ENCODE data around the gene IFT122.

Gene IFT122

DNA sequence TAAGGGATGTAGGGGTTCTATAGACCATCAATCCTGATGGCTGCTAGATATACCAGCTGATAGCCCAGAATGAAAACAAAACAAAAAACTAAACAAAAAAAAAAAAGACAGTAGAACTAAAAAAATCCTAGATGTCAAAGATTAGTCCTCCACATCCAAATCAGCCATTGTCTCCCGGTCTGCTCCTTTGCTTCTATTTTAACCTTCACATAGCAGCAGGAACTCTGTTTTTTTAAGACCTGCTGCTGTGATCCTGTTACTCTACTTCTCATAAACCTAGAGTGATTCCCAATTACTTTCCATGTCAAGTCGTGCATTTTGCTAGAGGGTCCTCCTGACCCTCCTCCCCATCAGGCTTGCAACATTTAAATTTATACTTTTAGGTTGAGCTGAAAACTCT lies 2.5 kb downstream of the IFT122 start:
- DNase-seq: no peak

DNA sequence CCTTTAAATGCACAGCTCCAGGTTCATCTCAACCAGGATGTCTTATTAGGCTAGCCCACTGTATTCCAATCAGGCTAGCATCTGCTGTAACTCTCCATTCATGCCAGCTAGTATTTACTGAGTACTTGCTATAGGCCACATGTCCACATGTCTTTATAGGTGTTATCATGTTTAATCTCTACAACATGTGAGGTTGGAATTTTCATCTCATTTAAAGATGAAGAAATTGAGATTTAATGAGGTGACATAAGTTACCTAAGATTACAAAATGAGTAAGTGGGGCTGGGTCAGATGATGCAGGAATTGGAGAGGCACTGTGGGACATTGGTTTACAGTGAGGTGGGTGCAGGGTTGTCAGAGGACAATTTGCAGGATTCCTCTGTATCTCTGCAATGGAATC lies 2.9 kb downstream of the IFT122 start:
- DNase-seq: no peak

DNA sequence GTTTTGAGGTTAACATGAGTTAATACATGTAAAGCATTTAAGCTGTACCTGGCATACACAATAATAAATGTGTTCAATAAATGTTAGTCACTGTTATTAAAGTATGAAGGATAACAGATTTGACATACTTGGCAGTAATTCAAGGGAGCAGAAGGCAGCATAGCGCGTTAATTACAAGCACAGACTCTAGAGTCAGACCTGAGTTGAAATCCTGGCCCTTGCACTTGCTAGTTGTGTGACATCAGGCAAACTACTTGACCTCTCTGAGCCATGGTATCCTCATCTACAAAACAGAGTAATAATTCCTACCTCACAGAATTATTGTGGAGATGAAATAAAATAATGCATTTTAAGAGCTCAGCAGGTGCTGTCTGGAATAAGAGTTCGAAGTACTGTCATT lies 5.4 kb downstream of the IFT122 start:
- no peak for DNase-seq

DNA sequence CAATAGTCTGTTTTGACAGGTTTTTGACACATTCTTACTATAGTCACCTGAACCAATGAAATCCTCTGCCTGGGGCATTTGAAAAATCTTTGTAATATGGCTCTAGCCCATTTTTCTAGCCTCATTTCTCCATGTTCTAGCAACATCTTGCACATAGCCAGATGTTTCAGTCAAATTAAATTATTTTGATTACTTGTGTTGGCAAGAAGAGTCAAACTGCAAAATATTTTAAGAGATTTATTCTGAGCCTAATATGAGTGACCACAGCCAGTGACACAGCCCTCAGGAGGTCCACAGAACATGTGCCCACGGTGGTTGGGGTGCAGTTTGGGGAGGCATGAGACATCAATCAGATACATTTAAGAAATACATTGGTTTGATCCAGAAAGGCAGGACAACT lies 6.9 kb downstream of the IFT122 start:
- DNase-seq: no peak

DNA sequence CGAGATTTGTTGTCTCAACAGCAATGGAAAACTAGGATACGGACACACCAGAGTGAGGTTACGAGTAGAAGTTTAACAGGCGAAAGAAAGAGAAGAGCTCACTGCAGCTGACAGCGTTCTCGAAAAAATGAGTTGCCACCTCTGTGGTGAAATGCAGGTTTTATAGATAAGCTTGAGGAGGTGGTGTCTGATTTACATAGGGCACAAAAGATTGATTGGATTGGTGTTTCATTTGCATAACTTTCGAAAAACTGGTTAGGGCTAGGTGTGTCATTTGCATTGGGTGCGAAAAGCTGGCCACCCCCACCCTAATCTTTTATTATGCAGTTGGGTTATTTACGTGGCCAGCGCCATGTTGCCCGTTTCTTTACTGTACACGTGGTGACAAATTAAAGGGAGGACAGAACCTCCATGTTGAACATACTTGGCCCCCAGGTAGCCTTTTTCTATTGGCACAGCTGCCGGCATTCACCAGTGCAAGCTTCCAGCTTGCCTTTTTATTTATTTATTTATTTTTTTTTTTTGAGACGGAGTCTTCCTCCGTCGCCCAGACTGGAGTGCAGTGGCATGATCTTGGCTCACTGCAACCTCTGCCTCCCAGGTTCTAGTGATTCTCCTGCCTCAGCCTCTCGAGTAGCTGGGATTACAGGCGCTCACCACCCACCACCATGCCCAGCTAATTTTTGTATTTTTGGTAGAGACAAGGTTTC lies 8.3 kb downstream of the IFT122 start:
- no peak for DNase-seq

DNA sequence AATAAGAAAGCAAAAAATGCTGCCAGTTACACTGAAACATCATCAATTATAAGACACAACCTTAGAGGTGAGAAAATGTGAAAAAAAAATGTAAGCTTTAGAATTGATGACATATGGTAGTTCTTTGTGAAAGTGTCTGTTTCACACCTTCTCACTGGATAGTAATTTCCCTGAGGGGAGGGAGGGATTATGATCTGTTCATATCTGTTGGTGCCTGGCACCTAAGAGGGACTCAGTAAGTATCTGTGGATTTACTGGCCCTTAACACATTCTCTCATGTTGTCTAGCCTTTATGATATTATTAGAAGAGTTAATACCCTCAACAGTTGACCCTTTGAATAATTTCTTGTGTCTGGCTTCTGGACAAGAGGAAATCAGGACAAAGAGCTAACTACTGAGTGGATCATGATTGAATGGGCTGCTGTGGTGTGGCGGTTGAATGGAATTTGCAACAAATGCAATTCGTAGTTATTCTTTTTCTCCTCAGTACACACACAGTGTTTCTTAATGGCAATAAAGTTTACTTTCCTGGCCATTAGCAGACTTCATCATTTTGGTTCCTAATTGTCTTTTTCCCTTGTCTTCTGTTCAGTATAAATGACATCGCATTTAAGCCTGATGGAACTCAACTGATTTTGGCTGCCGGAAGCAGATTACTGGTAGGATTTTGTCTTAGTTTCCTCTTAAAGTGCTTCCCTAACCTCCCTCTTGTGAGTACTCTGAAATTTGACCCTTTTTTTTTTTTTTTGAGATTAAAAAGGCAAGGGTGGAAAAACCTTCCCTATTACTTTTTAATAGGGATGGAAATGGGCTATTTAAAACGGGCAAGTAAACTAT lies 9.5 kb downstream of the IFT122 start:
- DNase-seq: no peak

DNA sequence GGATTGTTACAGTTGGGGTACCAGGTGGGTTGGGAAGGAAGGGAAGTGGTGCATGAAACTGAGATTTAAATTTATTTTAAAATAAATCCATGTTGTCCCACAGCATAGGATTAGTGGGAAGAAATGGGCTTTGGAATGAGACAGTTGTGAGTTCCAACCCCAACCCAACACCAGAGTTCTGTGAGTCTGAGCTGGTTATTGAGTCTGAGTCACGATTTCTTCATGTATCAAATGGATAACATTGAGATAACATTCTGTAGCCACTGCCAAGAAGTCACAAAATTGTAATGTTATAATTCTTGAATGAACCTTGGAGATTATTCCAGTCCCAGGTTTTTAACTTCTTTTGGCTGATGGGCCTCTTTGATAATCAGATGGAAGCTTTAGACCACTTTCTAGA lies 13.7 kb downstream of the IFT122 start:
- DNase-seq: no peak

DNA sequence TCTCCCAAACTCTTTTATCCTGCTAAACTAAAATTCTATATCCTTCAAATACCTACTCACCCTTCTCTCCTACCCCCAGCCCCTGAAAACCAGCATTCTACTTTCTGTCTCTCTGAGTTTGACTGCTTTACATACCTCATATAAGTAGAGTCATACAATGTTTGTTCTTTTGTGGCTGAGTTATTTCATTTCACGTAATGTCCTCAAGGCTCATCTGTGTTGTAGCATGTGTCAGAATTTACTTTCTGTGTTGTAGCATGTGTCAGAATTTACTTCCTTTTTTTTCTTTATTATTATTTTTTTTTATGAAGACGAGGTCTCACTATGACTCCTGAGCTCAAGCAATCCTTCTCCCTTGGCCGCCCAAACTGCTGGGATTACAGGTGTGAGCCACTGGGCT lies 20.1 kb downstream of the IFT122 start:
- DNase-seq: no peak

DNA sequence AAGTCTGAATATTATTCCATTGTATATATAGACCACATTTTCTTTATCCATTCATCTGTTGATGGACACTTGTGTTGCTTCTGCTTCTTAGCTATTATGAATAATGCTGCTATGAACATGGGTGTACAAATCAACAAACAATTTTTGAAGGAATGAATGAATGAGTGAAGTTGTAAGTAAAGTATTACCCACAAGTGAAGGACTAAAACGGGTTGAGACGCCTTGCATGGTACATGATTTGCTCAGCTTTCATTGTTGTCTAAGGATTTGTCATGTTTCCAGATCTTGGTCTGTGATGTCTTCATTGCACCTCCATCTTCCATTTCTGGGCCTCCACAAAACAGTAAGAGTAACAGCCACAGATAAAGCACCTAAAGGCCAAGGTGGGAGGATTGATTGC lies 20.5 kb downstream of the IFT122 start:
- DNase-seq: no peak

DNA sequence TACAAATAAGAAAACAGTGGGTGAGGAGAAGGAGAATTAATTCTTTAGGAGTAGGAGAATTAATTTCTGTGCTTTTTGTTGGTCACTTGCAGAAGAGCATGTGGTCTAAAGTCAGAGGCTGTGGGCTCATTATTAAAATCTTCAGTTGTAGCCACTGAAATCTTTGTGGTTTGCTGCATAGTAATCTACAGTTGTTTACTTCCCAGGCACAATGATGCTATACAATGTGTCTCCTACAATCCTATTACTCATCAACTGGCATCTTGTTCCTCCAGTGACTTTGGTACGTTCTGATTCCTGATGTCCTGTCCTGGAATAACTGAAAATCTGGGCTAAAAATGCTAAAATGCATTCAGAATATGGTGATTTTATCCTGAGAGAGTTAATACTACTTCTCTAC lies 21.0 kb downstream of the IFT122 start:
- DNase-seq: no peak

DNA sequence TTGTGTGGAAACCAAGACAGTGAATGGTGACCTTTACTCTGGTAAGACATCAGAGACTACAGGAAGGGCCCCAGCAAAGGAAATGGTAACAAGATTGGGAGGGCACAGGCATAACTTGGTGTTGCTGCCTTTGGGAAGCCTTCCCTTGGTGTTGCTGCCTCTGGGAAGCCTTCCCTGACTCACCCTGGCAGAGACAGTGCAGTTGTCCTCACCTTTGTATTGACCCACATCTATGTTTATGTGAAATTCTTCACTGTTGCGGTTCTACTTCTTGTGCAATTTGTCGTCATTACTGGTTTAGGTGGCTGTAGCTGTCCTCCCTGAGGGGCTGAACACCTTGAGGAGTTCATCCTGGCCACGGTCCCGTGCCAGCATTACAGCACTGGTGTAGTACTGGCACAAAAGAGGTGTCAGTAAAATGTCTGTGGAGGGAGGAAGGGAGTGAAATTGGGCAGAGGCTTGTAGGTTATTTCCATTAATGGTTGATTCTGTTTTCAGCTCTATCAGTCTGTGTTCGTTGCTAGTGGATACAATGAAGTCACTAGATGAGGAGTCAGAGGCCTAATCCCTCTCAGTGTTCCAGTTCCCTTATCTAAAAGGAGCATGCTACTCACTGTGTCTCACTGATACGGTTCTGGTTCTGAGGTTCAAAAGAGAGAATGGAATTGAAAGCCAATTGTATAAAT lies 21.6 kb downstream of the IFT122 start:
- DNase-seq: no peak

DNA sequence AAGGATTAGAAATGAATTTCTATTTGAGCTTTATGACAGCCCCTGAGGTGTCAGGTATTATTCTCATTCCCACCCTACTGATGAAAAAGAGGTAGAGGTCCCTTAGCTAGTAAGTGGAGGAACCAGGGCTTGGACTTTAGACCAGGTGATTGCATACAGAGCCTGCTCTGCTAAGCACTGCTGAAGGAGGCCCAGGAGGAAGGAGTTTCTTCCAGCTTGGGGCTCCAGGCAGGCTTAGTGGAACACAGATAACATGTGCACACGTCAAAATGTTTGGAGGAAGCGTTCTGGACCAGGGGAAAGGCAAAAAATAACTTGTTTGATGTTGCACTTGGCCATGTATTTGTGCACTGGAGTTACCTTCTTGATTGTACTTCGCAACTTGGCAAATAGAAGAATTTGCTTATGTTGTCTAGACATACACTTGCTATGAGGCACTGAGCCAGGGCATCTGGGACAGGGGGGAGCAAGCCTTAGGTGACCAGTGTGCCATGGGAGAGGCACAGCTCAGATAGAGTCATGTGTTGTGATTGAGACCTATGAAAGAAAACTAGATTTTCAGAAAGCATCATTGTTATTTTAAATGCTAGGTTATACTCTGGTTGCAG lies 22.4 kb downstream of the IFT122 start:
- no peak for DNase-seq

DNA sequence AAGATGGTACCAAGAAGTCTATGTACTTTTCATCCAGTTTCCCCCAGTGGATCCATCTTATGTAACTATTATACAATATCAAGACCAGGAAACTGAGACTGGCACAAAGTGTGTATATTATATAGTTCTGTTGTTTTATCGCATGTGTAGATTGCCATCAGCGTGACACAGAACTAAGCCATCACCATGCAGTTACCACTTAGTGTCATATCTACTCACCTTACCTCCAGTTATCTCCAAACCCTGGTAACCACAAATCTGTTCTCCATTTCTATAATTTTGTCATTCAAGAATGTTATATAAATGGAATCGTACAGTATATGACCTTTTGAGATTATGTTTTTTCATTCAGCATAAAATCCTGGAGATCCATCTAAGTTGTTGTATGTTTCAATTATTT lies 23.1 kb downstream of the IFT122 start:
- DNase-seq: no peak

DNA sequence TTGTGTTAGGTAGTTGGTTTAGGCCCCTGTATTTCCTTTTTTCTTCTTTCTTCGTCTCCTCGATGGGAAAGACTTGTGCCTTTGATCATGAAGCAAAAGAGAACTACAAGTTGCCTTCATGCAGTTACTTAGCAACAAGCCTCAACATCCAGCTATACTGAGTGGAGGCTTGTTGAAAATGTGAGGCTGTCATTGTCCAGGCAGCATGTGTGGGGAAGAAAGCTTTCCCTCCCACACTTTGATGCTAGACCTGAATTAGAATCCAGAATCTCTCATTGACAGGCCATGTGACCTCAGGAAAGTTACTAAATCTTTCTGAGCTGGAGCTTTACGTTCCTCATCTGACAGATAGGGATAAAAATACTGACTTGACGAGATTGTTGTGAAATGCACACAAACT lies 23.7 kb downstream of the IFT122 start:
- DNase-seq: no peak

DNA sequence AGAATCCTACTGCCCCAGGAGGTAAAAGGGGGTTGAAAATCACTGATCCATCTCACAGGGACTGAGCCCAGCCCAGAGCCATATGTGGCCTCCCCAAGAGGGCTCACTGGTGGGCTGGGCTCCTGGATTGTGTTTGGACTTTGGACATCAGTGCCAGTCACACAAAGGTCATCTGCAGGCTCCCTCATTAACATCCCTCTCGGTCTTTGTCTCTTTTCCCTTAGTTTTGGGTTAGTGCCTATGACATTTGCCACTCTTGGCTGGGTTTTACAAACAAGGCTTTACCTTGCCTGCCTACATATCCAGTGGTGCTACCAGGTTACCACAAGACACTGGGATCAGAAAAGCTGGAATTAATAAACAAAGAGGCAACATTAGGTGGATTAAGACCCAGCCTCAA lies 27.9 kb downstream of the IFT122 start:
- no peak for DNase-seq

DNA sequence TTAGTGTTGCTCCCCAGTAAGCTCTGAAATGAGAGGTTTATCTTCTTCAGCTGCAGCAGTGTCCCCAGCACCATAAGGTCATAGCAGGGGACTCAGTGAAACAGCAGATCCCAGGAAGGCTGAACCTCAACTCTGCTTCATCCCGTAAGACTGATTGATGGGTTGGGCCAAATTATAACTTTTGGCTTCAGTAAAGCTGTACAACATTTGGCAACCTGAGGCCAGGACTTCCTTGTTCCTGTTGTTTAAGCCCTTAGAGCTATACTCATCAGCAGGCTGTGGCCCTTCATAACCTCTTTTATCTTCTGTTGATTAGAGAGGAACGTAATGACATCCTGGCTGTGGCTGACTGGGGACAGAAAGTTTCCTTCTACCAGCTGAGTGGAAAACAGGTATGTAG lies 29.0 kb downstream of the IFT122 start:
- peak; percentile 6 for DNase-seq

DNA sequence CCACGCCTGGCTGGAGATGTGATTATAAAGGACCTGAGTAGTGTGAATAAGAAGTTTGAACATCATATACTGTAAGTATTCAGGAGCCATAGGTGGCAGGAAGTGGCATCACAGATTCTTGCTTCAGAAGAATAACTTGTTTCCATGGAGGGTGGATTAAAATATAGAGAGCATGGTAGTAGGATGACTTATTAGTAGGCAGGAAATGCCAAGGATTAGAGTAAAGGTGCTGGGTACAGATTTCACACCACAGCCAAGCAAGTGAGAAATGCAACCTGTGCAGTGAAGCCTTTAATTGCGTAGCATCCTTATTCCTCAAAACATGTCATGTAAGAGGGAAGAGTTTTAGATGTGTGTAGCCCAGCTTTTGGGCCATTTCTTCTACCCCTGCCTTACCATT lies 30.8 kb downstream of the IFT122 start:
- no peak for DNase-seq

DNA sequence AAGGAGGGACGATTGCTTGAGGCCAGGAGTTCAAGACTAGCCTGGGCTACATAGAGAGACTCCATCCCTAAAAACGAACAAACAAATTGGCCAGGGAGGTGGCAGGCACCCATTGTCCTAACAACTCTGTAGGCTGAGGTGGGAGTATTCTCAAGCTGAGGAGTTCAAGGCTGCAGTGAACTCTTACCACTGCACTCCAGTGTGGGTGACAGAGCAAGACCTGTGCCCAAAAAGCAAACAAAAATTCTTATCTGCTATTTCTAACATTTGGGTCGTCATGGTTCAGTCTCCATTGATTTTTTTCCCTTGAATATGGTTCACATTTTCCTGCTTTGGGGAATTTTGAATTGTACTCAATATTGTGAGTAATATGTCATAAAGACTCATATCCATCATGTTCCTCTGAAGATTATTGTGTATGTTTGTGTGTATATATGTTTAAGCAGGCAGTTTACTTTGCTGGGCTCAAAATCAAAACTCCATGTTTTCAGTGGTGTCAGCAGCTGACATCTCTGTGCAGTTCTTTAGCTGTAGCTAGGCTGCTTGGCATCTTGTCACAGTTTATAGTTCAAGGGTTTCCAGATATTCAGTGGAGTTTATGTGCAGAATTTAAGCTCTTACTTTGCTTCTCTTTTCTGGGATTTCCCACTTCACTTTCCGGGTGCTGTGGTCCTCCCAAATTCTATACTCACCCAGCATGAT lies 33.2 kb downstream of the IFT122 start:
- DNase-seq: no peak

DNA sequence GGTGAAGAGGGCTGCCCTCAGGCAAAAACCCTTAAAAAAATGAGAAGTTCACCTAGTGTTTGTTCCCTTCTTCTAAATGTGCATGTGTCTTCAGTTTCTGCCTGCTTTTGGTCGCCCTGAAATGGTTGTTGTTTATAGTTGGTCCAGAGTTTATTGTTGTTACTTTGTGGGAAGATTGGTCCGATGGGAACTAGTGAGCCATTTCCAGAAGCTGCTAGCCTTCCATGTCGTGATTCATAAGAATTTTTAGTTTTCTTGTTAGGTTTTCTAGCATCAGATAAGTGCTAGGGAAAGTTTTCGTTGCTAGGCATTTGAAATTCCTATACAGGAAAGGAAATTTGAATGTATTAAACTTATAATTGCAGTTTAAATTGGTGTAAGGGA lies 33.7 kb downstream of the IFT122 start:
- no peak for DNase-seq

DNA sequence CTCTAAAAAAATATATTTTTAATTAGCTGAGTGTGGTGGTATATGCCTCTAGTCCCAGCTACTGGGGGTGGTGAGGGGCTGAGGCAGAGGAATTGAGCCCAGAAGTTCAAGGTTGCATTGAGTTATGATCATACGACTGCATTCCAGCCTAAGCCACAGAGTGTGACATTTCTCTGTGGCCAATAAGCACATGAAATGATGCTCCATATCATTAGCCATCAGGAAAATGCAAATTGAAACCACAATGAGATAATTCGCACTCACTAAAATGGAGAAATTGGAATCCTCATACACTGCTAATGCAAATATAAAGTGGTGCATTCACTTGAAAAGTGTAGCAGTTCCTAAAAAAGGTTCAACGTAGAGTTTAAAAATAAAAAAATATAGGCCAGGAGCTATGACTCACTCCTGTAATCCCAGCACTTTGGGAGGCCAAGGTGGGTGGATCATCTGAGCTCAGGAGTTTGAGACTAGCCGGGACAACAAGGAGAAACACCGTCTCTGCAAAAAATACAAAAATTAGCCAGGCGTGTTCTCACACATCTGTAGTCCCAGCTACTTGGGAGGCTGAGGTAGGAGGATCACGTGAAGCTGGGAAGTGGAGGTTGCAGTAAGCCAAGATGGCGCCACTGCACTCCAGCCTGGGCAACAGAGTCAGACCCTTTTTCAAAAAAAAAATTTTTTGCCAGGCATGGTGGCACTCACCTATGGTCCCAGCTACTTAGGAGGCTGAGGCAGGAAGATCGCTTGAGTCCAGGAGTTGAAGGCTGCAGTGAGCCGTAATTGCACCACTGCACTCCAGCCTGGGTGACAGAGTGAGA lies 35.2 kb downstream of the IFT122 start:
- no peak for DNase-seq

DNA sequence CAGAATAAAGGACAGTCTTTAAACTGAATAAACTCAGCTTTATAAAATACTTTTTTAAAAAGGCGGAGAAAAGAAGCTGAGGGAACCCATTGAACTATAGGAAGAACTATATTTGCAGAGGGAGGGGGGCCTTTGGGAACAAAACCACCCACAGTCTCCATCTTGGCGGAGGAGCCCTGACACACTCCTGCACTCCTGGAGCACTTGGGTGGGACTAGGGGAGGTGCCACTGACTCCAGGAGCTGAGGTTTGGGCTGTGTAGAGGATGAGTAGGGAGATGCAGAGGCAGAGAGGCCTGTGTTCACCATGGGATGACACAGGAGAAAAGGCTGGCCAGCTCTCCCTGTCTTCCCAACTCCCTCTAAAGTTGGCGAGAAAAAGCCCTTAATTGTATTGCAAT lies 35.8 kb downstream of the IFT122 start:
- no peak for DNase-seq

DNA sequence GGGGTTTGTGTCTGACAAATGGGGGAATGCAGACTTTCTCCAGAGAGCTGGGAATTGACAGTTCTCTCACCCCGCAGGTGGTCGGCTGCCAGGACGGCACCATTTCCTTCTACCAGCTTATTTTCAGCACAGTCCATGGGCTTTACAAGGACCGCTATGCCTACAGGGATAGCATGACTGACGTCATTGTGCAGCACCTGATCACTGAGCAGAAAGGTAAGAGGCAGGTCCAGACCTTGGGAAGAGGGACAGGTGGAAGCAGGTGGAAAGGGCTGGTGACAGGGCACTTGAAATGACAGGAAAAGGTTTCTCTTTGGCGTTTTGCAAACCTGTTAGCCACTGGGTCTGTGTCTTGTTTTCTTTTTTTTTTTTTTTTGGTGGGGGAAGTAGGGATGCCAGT lies 36.6 kb downstream of the IFT122 start:
- no peak for DNase-seq

Data from CD4-positive, alpha-beta T cell treated with Interleukin-17A for 4 hours (primary cell).